ENCODE results near the gene IZUMO1R.
"Not testable (repeated sequence)": the region's sequence is repeated elsewhere in the genome, so short reads cannot be mapped to it uniquely, and the experiment has no call there.

Gene IZUMO1R

DNA sequence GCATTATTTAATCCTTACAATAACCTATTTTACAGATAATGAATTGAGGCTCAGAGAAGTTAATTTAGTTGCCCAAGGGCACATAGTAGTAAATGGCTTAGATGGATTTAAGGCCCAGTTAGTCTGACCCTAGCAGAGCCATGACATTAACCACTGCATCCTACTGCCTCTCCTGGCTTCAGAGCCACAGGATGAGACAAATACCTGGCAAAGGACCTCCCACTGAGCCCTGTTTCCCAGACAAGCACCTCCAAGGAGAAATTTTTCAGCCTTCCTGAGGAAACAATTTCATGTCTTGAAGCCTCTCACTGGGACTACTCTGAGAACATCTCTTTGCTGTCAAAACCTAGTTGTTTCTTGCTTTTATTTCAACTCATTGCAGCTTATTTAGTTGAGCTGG is 28.4 kb downstream of the IZUMO1R start:
- no peak overlapping the region for H3K4me3 ChIP-seq (ENCODE audit: control insufficient read depth, low read depth, low read length)
- TF ChIP-seq, protein P1, sequence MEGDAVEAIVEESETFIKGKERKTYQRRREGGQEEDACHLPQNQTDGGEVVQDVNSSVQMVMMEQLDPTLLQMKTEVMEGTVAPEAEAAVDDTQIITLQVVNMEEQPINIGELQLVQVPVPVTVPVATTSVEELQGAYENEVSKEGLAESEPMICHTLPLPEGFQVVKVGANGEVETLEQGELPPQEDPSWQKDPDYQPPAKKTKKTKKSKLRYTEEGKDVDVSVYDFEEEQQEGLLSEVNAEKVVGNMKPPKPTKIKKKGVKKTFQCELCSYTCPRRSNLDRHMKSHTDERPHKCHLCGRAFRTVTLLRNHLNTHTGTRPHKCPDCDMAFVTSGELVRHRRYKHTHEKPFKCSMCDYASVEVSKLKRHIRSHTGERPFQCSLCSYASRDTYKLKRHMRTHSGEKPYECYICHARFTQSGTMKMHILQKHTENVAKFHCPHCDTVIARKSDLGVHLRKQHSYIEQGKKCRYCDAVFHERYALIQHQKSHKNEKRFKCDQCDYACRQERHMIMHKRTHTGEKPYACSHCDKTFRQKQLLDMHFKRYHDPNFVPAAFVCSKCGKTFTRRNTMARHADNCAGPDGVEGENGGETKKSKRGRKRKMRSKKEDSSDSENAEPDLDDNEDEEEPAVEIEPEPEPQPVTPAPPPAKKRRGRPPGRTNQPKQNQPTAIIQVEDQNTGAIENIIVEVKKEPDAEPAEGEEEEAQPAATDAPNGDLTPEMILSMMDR (IDR thresholded peaks at IDR 0.05; ENCODE audit: control insufficient read depth, insufficient read depth, low read depth, low read length, missing control alignments) = no peak
- DNase-seq (ENCODE audit: low read depth) = no peak

DNA sequence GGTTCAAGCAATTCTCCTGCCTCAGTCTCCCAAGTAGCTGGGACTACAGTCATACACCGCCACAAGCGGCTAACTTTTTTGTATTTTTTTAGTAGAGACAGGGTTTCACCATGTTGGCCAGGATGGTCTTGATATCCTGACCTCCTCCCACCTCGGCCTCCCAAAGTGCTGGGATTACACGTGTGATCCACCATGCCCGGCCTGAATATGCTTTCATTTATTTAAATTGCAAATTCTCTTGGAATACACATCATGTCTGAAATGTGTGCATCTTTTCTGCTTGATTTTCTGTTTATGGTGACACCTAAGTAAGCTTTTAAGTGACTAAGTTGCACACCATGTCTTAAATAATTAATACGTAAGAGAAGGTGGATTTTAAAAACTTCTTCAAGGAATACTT is 31.7 kb downstream of the IZUMO1R start:
- H3K4me3 ChIP-seq (ENCODE audit: control insufficient read depth, low read depth, low read length) = no peak overlapping the region
- TF ChIP-seq, protein P1 (IDR thresholded peaks at IDR 0.05; ENCODE audit: control insufficient read depth, insufficient read depth, low read depth, low read length, missing control alignments) = no peak
- DNase-seq (ENCODE audit: low read depth) = no peak

DNA sequence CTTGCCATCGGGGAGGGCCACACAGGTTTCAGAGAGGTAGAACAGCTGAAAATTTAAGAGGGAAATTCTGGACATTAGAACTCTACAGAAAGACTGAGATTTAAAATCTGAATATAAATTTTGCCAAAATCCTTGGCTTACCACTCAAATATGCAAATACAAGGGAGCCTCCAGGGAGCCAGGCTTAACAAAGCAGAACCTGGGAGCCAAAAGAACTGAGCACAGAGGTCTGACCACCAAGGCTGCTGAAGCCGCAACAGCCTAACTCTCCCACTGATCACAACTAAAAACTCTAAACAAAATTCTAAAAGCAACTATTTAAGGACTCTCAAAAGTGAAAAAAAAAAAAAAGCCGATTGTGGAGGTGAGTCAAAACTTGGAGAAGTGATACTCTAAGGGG is 34.3 kb downstream of the IZUMO1R start:
- TF ChIP-seq, protein P1 (IDR thresholded peaks at IDR 0.05; ENCODE audit: control insufficient read depth, insufficient read depth, low read depth, low read length, missing control alignments) = no peak

DNA sequence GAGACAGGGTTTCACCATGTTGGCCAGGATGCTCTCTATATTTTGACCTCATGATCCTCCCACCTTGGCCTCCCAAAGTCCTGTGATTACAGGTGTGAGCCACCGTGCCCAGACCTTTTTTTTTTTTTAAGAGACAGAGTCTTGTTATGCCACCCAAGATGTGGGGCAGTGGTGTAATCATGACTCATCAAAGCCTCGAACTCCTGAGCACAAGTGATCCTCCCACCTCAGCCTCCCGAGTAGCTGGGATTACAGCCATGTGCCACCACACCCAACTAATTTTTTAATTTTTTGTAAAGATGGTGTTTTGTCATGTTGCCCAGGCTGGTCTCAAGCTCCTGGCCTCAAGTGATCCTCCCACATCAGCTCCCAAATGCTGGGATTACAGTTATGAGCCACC is 37.9 kb downstream of the IZUMO1R start:
- DNase-seq (ENCODE audit: low read depth) = no peak
- TF ChIP-seq, protein P1 (IDR thresholded peaks at IDR 0.05; ENCODE audit: control insufficient read depth, insufficient read depth, low read depth, low read length, missing control alignments) = no peak
- no peak overlapping the region for H3K4me3 ChIP-seq (ENCODE audit: control insufficient read depth, low read depth, low read length)

More for the DNA sequence above, 34.3 kb downstream of the IZUMO1R start:
- no peak for DNase-seq (ENCODE audit: low read depth)
- H3K4me3 ChIP-seq (ENCODE audit: control insufficient read depth, low read depth, low read length) = no peak overlapping the region

DNA sequence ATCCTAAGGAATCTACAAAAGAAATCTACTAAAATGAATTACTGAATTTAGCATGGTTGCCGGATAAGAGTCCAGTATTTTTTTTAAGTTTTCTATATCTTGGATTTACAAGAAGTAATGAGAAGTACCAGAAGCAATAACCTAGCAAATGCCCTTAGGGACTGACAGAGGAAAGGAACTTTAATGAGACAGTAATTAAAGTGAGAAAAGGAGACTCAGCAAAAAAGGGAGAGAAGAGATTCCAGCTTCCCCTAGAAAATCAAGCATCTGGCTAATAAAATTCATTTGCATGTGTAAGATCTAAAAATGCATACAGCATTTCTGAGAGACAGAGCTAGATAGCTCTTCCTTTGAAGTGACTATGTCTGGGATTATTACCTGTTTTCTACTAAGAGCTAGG is 39.1 kb downstream of the IZUMO1R start:
- H3K4me3 ChIP-seq (ENCODE audit: control insufficient read depth, low read depth, low read length) = no peak overlapping the region
- no peak for DNase-seq (ENCODE audit: low read depth)
- TF ChIP-seq, protein P1 (IDR thresholded peaks at IDR 0.05; ENCODE audit: control insufficient read depth, insufficient read depth, low read depth, low read length, missing control alignments) = no peak

DNA sequence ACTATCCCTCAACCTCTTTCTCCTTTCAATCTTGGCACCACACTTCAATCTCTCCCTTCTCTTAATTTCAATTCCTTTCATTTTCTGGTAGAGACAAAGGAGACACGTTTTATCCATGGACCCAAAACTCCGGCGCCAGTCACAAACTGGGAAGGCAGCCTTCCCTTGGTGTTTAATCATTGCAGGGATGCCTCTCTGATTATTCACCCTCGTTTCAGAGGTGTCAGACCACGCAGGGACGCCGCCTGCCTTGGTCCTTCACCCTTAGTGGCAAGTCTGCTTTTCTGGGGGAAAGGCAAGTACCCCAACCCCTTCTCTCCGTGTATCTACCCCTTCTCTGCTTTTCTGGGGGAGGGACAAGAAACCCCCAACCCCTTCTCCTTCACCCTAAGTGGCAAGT is 41.9 kb downstream of the IZUMO1R start:
- DNase-seq (ENCODE audit: low read depth); H3K4me3 ChIP-seq (ENCODE audit: control insufficient read depth, low read depth, low read length): not testable (repeated sequence)

DNA sequence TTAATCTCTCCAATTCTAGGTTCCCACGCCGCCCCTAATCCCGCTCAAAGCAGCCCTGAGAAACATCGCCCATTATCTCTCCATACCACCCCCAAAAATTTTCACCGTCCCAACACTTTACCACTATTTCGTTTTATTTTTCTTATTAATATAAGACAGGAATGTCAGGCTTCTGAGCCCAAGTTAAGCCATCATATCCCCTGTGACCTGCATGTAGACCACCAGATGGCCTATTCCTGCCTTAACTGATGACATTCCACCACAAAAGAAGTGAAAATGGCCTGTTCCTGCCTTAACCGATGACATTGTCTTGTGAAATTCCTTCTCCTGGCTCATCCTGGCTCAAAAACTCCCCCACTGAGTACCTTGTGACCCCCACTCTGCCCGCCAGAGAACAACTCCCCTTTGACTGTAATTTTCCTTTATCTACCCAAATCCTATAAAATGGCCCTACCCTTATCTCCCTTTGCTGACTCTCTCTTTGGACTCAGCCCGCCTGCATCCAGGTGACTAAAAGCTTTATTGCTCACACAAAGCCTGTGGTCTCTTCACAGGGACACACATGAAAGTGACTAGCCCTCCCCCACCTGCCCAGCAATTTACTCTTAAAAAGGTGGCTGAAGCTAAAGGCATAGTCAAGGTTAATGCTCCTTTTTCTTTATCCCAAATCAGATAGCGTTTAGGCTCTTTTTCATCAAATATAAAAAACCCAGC is 46.6 kb downstream of the IZUMO1R start:
- DNase-seq (ENCODE audit: low read depth); H3K4me3 ChIP-seq (ENCODE audit: control insufficient read depth, low read depth, low read length): not testable (repeated sequence)
